ENCODE results near the gene POLR1A.
"Not testable (repeated sequence)": the region's sequence is repeated elsewhere in the genome, so short reads cannot be mapped to it uniquely, and the experiment has no call there.

Gene POLR1A

GRCh38 chr2:85995648-85996529 lies 109.8 kb downstream of the POLR1A start:
- DNase-seq: no peak

DNA sequence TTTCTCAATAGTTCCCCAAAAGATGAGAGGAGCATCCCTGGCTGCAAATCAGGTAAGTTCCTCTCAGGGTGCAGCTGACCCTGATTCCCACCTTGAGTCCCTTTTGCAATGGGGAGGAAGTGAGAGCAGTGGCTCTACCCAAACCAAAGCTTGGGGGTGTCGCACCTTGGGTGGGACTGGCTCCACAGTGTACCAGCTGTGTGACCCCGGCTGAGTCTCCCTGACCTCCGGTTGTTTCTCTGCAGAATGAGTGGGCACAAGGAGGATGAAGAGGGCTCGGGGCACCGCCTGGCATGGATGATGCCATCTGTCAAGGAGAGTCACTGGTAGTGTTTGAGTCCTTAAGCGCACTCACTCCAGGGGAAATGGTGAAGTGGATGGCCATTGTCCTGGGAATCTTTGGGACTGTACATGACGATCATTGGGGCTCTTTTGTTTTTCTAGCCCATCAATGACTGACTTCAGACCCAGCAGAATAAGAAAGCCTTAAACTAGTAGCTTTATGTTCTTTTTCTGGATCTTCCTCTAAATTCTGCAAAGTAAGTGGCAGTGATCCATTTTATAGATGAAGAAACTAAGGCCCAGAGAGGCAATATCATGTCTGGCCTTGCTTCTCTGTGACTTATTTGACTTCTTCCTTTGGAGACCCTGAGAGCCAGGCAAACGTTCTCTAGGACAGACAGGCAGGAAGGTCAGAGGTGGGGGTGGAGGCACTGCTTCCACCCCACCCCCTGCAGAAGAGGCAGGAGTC lies 110.6 kb downstream of the POLR1A start:
- no peak for DNase-seq

DNA sequence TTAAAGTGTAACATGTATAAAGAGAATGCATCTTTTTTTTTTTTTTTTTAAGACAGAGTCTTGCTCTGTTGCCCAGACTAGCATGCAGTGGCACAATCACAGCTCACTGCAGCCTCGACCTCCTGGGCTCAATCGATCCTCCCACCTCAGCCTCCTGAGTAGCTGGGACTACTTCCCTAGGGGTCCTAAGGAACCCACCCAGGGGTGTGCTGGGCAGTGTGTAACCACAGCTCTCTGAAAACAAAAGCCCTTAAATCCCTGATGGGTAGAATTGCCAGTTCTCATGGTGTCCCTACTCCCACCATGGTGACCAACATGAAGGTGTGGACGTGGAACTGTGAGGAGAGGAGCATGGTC lies 111.3 kb downstream of the POLR1A start:
- DNase-seq: no peak

DNA sequence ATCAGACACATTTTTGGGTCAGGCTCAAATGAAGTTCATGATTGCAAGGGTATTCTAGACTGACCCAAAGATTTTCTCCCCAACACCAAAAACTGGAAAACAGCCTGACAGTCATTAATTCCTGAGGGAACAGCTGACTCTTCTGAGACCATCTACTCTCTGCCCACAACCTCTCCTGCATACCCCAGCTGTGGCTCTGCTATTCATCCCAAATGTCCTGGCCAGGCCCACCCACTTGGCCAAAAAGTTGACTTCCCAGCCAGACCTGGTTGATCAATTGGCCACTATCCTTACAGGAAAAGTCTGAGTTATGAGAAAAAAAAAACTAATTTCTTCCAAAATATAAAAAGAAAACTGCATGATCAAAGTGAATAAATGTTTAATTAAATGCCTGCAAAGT lies 113.1 kb downstream of the POLR1A start:
- DNase-seq: no peak

DNA sequence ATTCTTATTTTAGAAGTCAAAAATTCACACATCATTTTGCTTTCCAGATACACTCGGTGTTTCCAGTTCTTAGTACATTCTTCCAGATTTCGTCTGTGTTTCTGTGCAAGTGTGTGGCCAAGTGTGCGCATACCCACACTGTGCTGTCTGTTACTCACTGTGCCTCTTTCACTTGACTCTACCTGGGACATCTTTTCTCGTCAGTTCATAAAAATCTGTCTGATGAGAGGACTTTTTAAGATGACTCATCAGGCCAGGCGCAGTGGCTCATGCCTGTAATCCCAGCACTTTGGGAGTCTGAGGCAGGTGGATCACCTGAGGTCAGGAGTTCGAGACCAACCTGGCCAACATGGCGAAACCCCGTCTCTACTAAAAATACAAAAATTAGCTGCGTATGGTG lies 113.6 kb downstream of the POLR1A start:
- DNase-seq: not testable (repeated sequence)

DNA sequence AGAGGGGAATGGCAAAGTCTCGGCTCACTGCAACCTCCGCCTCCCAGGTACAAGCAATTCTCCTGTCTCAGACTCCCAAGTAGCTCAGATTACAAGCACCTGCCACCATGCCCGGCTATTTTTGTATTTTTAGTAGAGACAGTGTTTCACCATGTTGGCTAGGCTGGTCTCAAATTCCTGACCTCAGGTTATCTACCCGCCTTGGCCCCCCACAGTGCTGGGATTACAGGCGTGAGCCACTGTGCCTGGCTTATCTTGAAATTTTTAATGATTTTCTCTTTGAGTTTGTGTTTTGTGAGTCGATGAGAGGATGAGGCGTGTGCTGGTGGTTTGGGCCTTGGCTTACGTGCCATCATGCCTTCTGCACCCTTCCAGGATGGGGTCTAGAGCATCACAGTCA lies 115.6 kb downstream of the POLR1A start:
- no peak for DNase-seq

GRCh38 chr2:85989288-85989865 lies 116.3 kb downstream of the POLR1A start:
- no peak for DNase-seq

DNA sequence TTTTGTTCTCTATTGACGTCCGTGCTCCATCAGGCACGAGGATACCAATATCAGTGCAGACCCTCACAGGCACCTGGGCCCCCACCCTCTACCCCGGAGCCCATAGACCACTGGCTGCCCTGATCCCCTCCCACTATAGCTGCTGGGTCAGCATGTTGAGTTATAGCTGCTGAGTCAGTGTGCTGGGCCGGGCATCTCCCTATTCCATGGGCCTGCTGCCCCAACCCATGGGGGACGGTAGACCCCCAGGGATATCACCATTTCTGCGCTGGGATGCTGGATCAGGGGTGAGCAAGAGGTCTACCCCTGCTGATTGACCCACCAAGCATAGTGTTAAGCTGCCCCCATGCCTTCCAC lies 116.8 kb downstream of the POLR1A start:
- no peak for DNase-seq

DNA sequence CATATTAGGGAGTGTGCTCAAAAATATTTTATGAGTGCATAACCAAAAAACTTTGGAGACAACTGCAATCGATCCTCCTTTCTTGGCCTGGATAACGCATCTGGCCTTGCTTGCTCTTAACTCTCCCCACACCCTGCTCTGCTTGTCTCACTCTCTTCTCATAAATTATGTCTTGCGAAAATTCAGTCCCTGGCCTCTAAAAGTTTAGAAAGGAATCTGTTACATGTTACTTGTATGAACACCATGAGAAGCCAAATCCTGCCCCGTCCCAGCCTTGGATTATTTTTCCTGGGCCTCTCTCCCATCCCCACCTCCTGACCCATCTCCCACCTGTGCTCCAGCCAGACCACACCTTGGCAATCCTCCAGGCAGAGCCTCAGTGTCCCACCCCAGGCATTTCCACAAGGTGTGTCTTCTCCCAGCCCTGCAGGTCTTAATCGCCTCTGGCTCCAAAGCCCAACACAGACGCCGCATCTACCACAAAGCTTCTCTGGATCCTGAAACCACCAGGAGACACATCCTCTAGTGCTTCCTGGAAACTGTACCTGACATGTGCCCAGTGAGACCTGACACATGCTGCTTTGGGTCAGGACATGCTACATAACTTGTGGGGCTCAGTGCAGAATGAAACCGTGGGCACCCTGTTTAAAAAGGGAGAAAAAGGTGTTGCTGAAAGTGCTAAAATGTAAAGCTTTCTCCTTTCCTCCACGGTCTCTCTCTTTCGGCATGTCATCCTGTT lies 117.3 kb downstream of the POLR1A start:
- no peak for DNase-seq

GRCh38 chr2:85987266-85988174 lies 118.2 kb downstream of the POLR1A start:
- no peak for DNase-seq

GRCh38 chr2:85986121-85986520 lies 119.6 kb downstream of the POLR1A start:
- no peak for DNase-seq

DNA sequence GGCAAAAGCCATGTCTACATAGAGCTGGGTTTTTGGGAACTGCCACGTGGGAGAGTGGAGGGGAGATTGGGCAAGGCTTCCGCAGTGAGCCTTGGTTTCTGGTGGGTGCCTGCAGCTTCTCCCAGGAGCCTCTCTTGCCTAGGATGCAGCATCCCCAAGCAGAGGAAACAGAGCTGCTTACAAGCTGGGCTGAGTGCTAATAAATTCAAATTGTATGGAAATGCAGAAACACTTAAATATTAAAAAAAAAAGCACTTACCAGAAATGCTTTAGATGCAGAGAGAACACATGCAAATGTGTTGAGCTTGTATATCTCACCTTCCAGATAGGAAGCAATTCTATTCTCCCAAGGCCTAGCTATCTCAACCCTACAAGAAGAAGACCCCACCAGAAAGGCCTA lies 120.9 kb downstream of the POLR1A start:
- DNase-seq: no peak

DNA sequence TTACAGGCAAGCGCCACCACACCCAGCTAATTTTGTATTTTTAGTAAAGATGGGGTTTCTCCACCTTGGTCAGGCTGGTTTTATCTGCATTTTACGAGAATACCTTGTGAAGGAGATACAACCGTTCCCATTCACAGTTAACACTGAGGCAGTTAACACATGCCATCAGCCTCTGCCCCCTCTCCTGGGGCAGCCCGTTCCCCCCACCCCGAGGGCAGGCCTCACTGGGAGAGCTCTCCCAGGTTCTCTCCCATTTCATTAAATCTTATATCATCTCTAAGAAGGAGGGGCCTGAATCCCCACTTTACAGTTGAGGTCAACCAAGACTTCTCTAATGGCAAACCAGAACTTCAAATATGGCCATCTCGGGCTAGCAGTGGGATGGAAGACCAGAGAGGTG lies 121.9 kb downstream of the POLR1A start:
- DNase-seq: no peak

DNA sequence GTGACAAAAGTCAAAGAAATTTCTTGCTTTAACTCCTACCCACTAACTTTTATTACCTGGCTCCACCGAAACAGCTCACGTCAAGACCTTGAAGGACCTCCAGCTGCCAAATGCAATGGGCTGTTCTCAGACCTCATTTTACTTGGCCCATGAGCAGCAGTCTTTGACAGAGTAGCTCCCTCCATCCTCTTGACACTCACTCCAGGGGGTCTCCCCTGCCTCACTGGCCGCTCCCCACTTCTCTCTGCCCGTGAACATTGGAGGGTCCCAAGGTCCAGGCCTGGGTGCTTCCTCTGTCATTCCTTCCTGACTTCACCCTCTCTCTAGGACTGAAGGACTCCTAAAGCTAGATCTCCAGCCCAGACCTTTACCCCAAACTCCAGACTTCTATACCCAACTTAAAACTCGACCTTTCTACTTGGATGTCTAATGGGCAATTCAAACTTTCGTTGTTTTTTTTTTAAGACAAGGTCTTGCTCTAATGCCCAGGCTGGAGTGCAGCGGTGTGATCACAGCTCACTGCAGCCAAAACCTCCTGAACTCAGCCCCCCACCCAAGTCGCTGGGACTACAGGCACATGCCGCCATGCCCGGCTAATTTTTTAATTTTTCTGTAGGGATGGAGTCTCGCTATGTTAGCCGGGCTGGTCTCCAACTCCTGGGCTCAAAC lies 124.0 kb downstream of the POLR1A start:
- no peak for DNase-seq

GRCh38 chr2:85978883-85979780 lies 126.6 kb downstream of the POLR1A start:
- DNase-seq: no peak

DNA sequence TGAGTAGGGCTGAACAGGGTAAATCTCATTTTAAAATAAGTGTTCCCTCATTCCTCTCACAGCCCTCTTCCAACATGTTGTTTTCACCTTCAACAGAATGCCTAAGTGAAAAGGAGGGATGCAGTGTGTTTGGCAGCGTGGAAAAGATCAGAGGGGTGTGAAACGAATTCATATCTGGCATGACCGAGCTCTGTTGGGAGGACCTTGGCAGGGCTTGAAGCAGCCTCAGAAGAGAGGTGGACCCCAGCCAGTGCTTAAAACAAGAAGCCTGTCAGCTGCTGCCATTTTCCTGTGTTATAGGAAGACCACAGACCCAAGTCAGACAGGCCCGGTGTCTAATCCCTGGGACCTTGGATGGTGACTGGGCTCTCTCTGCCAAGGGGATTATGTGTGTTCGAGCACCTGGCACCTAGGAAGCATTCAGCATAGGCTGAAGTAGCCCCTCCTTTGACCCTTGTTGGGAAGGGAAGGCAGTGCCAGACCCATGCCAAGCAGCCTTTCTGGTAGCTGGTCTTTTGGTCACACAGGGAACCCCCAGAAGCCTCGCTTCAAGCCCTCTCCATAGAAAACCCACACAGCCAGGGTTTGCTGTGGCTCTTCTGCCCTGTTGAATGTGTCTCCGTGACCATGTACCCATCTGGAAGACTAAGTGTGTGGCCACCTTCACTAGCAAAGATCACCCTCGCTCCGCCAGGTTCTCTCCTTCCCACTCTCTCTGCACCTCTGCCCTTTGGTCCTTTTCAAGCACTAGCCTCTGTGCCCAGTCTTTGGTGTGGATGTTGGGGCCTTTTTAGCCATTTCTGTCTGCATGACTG lies 129.4 kb downstream of the POLR1A start:
- DNase-seq: no peak

DNA sequence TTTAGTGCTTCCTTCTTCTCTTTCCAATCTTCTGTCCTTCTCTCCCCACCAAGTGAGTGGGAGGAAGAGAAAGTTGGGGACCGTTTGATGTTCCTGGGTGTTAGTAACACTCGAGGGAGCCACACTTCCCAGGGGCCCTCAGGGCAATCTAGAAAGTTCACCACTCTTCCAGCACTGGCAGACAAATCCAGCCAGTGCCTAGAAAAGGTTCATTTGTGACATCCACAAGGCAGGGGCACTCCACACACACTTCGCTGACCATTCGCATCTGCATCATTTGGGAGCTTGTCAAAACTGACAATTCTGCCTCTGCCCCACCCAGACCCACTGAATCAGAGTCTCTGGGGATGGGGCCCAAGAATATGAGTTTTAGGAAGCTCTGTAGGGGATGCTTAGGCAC lies 130.1 kb downstream of the POLR1A start:
- DNase-seq: no peak

- DNase-seq: no peak
Measured at GRCh38 chr2:85974390-85974789, 131.3 kb downstream of the POLR1A start.

DNA sequence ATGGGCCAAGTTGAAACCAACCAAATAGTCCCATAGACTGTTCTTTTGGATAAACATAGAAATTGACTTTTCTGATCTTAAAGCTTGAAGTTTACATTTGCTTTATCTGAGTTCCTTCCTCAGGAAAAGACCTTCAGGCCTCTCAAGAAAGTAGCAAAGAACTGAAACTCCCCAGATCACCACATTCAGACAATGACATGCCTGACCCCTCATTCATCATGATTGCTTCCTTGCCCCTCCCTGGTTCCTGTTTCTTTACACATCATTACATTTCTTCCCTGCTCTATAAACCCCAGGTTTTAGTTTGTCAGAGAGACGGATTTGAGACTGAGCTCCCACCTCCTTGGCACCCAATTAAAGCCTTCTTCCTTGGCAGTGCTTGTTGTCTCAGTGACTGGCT lies 133.3 kb downstream of the POLR1A start:
- no peak for DNase-seq

GRCh38 chr2:85971366-85971765 lies 134.3 kb downstream of the POLR1A start:
- DNase-seq: no peak

Measured in activated CD8-positive, alpha-beta memory T cell treated with anti-CD3 and anti-CD28 coated beads, Interleukin-2, amount 50 U/mL, for 4 hours (primary cell).